Prostate gland (tissue), 2 donors: ENCODE data around the gene C11orf21.

ENCODE experiments used
- POLR2A ChIP-seq: fragments of 450-650 bp; IDR thresholded peaks from one replicate; pipeline ENCODE4 v1.6.1; 2016; ENCODE audit warnings: antibody characterized with exemption, mild to moderate bottlenecking
- TF ChIP-seq, protein P1 (sequence below), 4 experiments: fragments of 200-600 bp in 2 of 4; fragments of 450-650 bp in 2 of 4; sonication (generic) in 2 of 4; IDR thresholded peaks; 1 replicate in 3 of 4; 2 replicates in 1 of 4; pipeline ENCODE4 v1.5.1; 2016 to 2019; ENCODE audit warnings: antibody characterized with exemption in 4 of 4, mild to moderate bottlenecking in 2 of 4, moderate library complexity in 2 of 4

DNA sequence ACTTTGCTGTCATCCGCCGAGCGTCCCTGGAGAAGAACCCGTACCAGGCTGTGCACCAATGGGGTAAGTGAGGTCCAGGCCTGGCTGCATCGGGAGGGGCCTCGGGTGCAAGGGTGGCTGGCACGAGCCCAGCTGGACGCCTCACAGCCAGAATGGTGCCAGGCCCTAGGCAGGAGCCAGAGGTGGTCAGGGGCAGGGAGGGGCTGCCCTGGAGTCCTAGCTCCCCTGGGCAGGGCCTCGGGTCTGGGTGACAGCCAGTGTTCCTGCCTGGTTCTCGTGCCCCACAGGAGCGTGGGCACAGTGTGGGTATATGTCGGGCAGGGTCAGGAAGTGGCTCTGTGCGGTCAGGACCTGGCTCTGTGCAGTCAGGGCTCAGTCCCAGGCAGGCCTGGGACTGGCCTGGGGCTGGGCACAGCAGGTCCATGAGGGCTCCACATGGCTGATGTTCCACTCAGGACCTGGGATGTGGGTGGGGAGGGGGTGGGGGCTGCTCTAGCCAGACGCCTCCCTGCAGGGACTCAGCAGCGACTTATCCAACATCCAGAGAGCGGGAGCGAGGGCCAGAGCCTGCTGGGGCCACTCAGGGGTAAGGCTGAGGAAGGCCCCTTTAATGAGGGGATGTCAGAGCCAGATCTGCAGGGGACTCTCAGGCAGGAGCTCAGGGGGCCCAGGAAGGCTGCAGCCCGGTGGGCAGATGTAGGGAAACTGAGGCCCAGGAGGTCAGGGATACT, 1.3 kb upstream of the C11orf21 start:
- TF ChIP-seq, protein P1, sequence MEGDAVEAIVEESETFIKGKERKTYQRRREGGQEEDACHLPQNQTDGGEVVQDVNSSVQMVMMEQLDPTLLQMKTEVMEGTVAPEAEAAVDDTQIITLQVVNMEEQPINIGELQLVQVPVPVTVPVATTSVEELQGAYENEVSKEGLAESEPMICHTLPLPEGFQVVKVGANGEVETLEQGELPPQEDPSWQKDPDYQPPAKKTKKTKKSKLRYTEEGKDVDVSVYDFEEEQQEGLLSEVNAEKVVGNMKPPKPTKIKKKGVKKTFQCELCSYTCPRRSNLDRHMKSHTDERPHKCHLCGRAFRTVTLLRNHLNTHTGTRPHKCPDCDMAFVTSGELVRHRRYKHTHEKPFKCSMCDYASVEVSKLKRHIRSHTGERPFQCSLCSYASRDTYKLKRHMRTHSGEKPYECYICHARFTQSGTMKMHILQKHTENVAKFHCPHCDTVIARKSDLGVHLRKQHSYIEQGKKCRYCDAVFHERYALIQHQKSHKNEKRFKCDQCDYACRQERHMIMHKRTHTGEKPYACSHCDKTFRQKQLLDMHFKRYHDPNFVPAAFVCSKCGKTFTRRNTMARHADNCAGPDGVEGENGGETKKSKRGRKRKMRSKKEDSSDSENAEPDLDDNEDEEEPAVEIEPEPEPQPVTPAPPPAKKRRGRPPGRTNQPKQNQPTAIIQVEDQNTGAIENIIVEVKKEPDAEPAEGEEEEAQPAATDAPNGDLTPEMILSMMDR (IDR thresholded peaks at IDR 0.05), result no peak
- no peak for TF ChIP-seq POLR2A
